GM19099 (cell line): ENCODE data around the gene CLDN16.

Experiments used
- POLR2A ChIP-seq: IDR thresholded peaks from 3 replicates; pipeline ENCODE4 v1.6.1; 2011; ENCODE audit warnings: low read depth; ENCODE audit not compliant: insufficient read length; ENCODE audit errors: extremely low read depth

Gene CLDN16

GRCh38 chr3:190444576-190445145 lies 56.7 kb downstream of the CLDN16 start:
- TF ChIP-seq POLR2A = no peak

- TF ChIP-seq POLR2A = no peak
These were observed 58.8 kb downstream of the CLDN16 start for GRCh38 chr3:190446573-190447279.

GRCh38 chr3:190448256-190448655 lies 60.3 kb downstream of the CLDN16 start:
- TF ChIP-seq POLR2A = no peak

GRCh38 chr3:190449801-190450200 lies 61.8 kb downstream of the CLDN16 start, which contains the start of gene TMEM207:
TSS of gene TMEM207 (minus strand) at chr3:190449901. CDS start at chr3:190449809, 92 bp downstream.
- no peak for TF ChIP-seq POLR2A

GRCh38 chr3:190455828-190456227 lies 67.9 kb downstream of the CLDN16 start:
- TF ChIP-seq POLR2A = no peak

GRCh38 chr3:190456770-190457169 lies 68.8 kb downstream of the CLDN16 start:
- no peak for TF ChIP-seq POLR2A

GRCh38 chr3:190458040-190458439 lies 70.1 kb downstream of the CLDN16 start:
- TF ChIP-seq POLR2A = no peak
